ENCODE measurements around the gene ADORA2B.
A peak's percentile ranks its signal among the peaks of the same experiment; 100 is the strongest.

The ADORA2B gene

DNA sequence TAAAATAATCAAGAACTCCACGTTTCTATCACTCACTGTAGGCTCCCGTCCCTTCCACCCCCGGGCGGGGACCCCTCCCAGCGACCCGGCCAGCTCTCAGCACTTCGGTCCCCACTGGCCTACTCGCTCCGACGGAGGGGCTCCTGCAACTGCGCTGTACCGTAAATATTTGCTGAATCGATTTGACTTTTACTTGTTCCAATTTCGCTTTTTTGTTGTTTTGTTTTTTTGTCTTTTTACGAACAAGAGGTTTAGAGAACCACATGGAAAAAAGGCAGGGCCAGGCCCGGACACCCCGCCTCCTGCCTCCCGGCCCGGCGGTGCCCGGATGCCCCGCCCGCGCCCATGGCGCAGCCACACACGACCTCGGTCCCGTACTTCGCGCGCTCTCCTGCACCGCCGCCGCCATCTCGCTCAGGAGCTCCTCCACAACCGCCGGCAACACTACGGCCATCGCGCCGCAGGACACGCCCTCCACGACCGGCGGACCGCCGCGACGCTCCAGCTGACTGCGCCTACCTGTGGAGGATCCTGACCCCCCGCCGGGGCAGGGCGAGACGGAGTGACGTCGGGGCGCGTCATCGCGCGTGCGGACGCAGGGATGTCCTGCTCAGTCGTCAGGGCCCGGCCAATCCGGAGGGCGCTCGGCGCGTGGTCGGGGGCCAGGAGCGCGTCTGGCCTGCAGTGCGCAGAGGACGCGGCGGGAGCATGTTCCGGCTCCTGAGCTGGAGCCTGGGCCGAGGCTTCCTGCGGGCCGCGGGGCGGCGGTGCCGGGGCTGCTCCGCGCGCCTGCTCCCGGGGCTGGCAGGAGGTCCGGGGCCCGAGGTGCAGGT lies 54.4 kb downstream of the ADORA2B start, which contains the start of the genes TTC19 and ZSWIM7:
Gene TTC19, plus strand, starts transcription at position 684 of the 833 bp plus-strand sequence. Its CDS starts 25 bp downstream, at position 709.
Gene ZSWIM7, minus strand, starts transcription at position 564 of the 833 bp plus-strand sequence. Its CDS starts 110 bp downstream, at position 454.
- peak; percentile 74 to 87 for DNase-seq

DNA sequence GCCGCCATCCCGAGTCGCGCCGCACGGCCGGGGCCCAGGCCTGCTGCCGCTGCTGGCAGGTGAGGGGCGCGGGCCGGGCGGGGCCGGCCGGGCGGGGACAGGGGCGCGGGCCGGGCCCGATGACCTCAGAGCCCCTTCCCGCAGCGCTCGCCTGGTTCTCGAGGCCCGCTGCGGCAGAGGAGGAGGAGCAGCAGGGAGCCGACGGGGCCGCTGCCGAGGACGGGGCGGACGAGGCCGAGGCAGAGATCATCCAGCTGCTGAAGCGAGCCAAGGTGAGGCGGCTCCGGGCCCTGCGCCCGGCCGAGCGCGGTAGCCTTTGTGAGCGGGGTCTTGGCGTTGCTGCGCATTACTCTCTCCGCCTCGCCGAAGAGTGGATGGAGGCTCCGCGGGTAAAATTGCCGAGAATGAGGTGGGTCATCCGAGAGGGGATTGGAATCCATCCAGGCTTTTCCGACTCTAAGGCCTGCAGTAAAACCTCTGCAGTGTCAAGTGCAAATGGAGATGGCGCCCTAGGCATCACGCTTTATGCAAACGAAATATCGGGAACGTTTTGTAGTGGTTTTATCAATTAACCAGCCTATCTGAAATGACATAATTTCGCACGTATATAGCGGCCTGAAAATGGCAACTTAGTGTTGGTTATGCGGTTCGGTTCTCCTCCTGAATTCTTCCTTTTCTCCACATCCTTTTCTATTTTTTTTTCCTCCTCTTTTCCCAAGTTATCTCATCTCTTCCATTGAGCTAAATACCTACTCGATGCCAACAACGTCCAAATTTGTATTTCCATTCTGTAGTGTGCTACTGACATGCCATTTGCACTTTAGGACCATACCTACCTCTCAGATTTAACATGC lies 55.3 kb downstream of the ADORA2B start:
- no peak for DNase-seq

DNA sequence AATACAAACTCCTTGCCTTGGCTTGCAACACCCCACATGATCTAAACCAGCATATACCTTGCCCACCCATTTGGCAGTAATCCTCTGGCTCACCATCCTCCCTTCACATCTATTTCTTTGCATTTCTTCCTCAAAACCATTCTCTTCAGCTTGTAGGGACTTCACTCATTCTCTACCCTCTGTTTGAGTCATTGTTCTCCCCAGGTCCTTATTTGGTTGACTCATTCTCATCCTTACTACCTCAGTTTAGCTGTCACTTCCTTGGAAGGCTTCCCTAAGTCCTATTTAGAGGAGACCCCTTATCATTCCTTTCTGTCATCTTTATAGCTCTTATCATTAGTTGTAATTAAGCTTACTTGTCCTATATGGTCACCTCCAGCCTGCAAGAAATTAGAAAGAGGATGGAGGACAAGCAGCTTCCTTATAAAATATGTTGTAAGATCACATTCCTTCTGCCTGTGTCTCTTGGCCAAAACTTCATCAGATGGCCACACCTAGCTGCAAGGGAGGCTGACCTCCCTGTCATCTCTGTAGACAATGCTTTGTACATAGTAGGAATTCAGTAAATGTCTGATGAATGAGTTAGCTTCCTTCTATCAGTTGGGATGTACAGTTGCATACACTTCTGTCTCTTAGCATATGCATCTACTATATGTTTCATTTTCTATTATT lies 56.4 kb downstream of the ADORA2B start:
- no peak for DNase-seq

DNA sequence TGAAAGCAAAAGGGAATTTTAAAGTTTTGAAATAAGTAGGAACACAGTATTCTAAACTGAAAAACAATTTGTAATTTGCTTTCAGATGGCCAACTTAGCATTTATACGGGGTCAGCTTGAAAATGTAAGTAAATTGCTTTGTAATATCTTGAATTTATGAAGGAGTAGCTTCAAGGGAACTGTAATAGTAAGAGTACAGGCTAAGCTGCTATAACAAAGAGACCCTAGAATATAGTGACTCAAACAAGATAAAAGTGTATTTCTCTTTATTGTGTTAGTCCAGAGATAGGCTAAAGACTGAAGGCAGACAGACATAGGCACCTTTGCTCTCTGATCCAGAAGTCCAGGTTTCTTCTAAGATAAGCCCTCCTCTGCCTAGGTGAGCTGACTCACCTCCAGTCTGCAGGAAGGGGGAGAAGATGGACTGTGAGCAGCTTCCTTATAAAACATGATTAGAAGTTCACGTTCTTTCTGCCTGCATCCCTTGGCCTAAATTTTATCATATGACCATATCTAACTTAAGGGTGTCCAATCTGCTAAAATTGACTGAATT lies 57.9 kb downstream of the ADORA2B start:
- DNase-seq, result no peak

DNA sequence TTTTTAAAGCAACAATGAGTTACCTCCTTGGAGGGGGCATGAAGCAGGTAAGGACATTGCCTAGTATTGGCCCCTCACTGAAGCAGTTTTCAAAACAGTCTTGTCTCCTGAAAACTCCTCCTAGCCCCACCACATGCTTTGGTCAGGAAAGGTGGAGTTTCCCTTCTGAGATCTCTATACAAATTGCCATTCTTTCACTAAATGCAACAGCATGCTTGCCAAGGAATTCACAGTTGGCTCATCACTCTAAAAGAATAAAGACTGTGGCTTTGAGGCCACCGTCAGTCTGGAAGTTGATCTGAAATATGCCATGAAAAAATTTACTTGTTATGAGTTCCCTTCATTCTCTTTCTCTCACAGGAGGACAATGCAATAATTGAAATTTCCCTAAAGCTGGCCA lies 58.9 kb downstream of the ADORA2B start:
- no peak for DNase-seq

DNA sequence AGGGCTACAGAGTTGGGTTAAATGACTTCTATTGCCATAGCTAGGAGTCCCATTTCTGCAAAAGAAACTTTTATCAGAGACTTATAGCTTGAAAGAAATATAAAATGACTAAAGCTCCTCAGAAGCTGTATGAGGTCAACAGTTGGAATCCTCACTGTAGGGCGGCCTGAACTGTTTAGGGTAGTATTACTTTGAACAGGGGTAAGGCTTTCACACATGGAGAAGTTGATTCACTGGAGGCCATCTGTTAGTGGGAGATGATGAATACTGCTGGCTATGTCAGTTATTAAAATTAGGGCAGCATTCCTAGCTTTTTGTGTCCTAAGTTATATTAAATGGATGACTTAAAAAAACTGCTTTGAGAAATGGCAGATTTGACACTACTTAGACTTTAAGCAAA lies 60.7 kb downstream of the ADORA2B start:
- DNase-seq, result no peak

DNA sequence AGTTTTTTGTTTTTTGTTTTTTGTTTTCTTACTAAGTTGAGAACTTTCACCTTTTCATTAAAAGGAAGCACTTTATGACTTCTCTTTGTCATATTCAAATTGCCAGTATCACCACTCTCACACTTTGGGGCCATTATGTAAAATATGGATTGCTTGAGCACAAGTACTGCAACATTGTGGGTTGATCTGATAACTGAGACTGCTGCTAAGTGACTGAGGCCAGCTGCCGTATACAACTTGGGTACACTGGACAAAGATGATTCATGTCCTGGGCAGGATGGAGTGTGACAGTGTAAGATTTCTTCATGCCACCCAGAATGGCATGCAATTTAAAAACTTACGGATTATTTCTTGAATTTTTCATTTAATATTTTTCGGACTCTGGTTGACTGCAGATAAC lies 62.5 kb downstream of the ADORA2B start:
- DNase-seq, result no peak

- no peak for DNase-seq
Observed at GRCh38 chr17:16013943-16014407, 69.0 kb downstream of the ADORA2B start.

DNA sequence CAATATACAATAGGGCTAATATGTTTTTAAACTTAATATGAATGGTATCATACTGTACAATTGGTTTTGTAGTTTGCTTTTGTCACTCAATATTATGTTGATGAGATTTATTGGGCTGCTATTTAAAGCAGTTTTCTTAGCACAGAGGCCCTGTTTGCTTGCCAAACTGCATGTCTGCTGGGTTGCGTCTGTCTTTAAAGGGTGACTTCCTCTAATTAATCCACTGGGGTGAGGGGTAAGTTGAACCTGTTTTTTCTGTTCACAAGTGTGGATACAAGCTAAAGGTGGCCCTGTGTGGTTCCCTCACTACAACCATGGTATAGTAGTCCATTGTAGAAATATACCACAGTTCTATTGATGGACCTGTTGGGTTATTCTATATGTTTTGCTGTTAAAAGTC lies 74.4 kb downstream of the ADORA2B start:
- DNase-seq, result no peak

- no peak for DNase-seq
Observed at GRCh38 chr17:16023881-16024280, 79.0 kb downstream of the ADORA2B start.

GRCh38 chr17:16025202-16025601 lies 80.3 kb downstream of the ADORA2B start:
- DNase-seq, result no peak

All from bone marrow (tissue), 2 donors.